Stimulated activated naive CD4-positive, alpha-beta T cell (primary cell): ENCODE measurements around the gene RHBDL3.

Experiments used
- DNase-seq, 6 experiments: peaks; one replicate each; lab custom pipeline; 2025; lab: John Stamatoyannopoulos, UW

RHBDL3 gene

GRCh38 chr17:32266389-32267301, 1.0 kb downstream of the RHBDL3 start:
- peak in 2 of 6 experiments; percentile 10 to 13 for DNase-seq

GRCh38 chr17:32267690-32268205, 2.1 kb downstream of the RHBDL3 start:
- DNase-seq, result peak in 1 of 6 experiments; percentile 25

- DNase-seq, result no peak
Observed at GRCh38 chr17:32268734-32269288, 3.2 kb downstream of the RHBDL3 start.

- DNase-seq, result no peak
Observed at GRCh38 chr17:32269377-32269776, 3.7 kb downstream of the RHBDL3 start.

- DNase-seq, result no peak
Observed at GRCh38 chr17:32271844-32272243, 6.2 kb downstream of the RHBDL3 start.

- no peak for DNase-seq
Observed at GRCh38 chr17:32274101-32274500, 8.5 kb downstream of the RHBDL3 start.

- DNase-seq, result no peak
Observed at GRCh38 chr17:32274643-32275042, 9.0 kb downstream of the RHBDL3 start.

- DNase-seq, result no peak
Observed at GRCh38 chr17:32275060-32276042, 9.7 kb downstream of the RHBDL3 start.

- no peak for DNase-seq
Observed at GRCh38 chr17:32276171-32276601, 10.6 kb downstream of the RHBDL3 start.

GRCh38 chr17:32277284-32277683, 11.7 kb downstream of the RHBDL3 start:
- no peak for DNase-seq

GRCh38 chr17:32278815-32279214, 13.2 kb downstream of the RHBDL3 start:
- DNase-seq, result no peak

- no peak for DNase-seq
Observed at GRCh38 chr17:32279891-32280716, 14.5 kb downstream of the RHBDL3 start.

- no peak for DNase-seq
Observed at GRCh38 chr17:32281011-32281451, 15.4 kb downstream of the RHBDL3 start.

GRCh38 chr17:32283745-32284201, 18.1 kb downstream of the RHBDL3 start:
- DNase-seq, result no peak

GRCh38 chr17:32285306-32285705, 19.7 kb downstream of the RHBDL3 start:
- DNase-seq, result no peak

GRCh38 chr17:32285746-32286517, 20.3 kb downstream of the RHBDL3 start:
- DNase-seq, result no peak

- DNase-seq, result no peak
Observed at GRCh38 chr17:32286518-32286900, 20.9 kb downstream of the RHBDL3 start.

- no peak for DNase-seq
Observed at GRCh38 chr17:32287804-32288511, 22.3 kb downstream of the RHBDL3 start.

GRCh38 chr17:32288615-32289014, 23.0 kb downstream of the RHBDL3 start:
- no peak for DNase-seq
